MM.1S (cell line): ENCODE data around the gene SSR2.

Source experiments
- CTCF ChIP-seq: fragments of 300-600 bp; sonication (generic); IDR thresholded peaks from 2 replicates; pipeline ENCODE4 v1.5.1; 2016; ENCODE audit warnings: antibody characterized with exemption, low read length, mixed read lengths
- EZH2phosphoT487 ChIP-seq: fragments of 300-600 bp; sonication (generic); IDR thresholded peaks from 2 replicates; pipeline ENCODE4 v1.6.1; 2018; ENCODE audit warnings: antibody characterized with exemption, low read length

- TF ChIP-seq CTCF, result no peak
- no peak for TF ChIP-seq EZH2phosphoT487
These were observed 4.0 kb upstream of the SSR2 start for GRCh38 chr1:156024801-156025200.
